GM12878 (cell line): ENCODE results near the gene ESPNL.

Experiments
- KDM1A ChIP-seq: fragments of 200-600 bp; sonication (generic); IDR thresholded peaks from 2 replicates; pipeline ENCODE4 v1.6.1; 2016; ENCODE audit warnings: borderline replicate concordance
- MXI1 ChIP-seq: fragments of 150-350 bp; IDR thresholded peaks from 2 replicates; pipeline ENCODE4 v1.6.1; 2011; ENCODE audit warnings: low read depth, mild to moderate bottlenecking, inconsistent platforms, low read length, improper control_type of control experiment

DNA sequence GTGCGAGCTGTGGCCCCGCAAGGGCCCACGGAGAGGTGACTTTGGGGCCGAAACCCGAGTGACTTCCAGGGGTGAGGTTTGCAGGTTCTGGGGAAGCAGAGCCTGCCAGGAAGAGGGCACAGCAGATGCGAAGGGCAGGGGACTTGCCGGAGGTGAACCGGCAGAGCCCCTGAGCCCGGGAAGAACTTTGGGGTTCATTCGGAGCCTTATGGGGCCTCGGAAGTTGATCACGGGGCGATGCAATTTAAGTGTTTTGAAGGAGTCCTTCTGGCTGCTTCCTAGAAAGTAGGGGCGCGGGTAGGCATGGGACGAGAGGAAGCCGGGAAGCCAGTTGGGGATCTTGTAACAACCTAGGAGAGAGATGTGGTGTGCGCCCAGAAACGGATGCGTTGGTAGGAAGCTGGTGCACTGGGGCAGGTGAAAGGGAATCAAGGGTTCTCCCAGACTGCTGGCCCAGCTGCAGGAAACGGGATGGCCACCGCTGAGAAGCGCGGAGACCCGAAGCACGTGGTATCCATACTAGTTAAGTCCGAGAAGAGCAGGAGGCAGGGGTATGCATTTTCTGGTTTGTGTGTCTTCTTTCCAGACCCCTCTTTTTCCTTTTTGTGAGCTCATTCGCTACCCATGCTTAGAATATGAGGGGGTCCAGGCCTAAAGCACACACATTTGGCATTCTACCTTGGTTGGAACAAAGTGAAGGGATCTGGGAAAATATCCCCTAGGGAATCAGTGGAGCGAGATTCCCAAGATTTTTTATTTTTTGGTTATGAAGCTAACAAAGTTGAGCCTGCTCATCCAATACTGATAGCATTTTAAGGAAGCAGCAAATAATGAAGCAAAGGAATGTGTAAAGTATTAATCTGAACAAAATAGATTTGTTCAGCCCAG, 38.6 kb upstream of the ESPNL start:
- no peak for TF ChIP-seq KDM1A
- peak; percentile 68; the same call in 1 of the 2 replicates for TF ChIP-seq MXI1
